Panc1 (cell line): Measurements from ENCODE around the gene SSPN. TPM values are rescaled to one million over a fixed set of nuclear protein-coding genes. Genes with fewer than 3 reads are reported as not detected.
"Not testable (repeated sequence)": the region's sequence is repeated elsewhere in the genome, so short reads cannot be mapped to it uniquely, and the experiment has no call there.

ENCODE experiments used
- ATAC-seq: fragments of 200-7000 bp; cut with Tn5 transposase; 2 replicates; pipeline ENCODE4 v1.9.1; 2020; ENCODE audit warnings: mild to moderate bottlenecking, moderate library complexity
- BruUV-seq: library from RNA; stranded (reverse); fragments of 400-500 nt; replicated peaks from 2 replicates; lab custom pipeline; 2021; lab: Mats Ljungman, UMichigan
- CTCF ChIA-PET: fragments of 300-600 bp; sonication (Branson Sonifier 250); formaldehyde crosslinking; loops from one replicate; lab custom pipeline; 2022; ENCODE audit warnings: antibody characterized with exemption; lab: Charles Lee
- POLR2A ChIA-PET: fragments of 300-600 bp; sonication (Branson Sonifier 250); formaldehyde crosslinking; loops from one replicate; lab custom pipeline; 2022; ENCODE audit warnings: antibody characterized with exemption; lab: Charles Lee
- DNase-seq: peaks from one replicate; pipeline ENCODE4 v3.0.0-alpha.2; 2010; ENCODE audit warnings: low read depth, low spot score
- H3K27ac ChIP-seq: 2 replicates; pipeline ENCODE4 v1.5.1; 2011; ENCODE audit warnings: mild to moderate bottlenecking, low read length, inconsistent platforms
- H3K27me3 ChIP-seq: fragments of 200-500 bp; sonication (Bioruptor generic); 2 replicates; pipeline ENCODE4 v1.6.0; 2014; ENCODE audit warnings: low read length, inconsistent platforms; ENCODE audit not compliant: control insufficient read depth, insufficient read depth
- H3K36me3 ChIP-seq: fragments of 200-500 bp; sonication (Bioruptor generic); 2 replicates; pipeline ENCODE4 v1.5.1; 2014; ENCODE audit warnings: inconsistent platforms, mild to moderate bottlenecking, low read length, moderate library complexity; ENCODE audit not compliant: control insufficient read depth, insufficient read depth
- H3K4me1 ChIP-seq: 2 replicates; pipeline ENCODE4 v1.5.1; 2011; ENCODE audit warnings: inconsistent platforms, mild to moderate bottlenecking, low read length, moderate library complexity; ENCODE audit not compliant: control insufficient read depth, insufficient read depth
- H3K4me3 ChIP-seq, 2 experiments: 2 replicates each; pipeline ENCODE4 v1.5.1; 2011 to 2012; ENCODE audit warnings: low read depth in 2 of 2, low read length in 2 of 2, mild to moderate bottlenecking in 2 of 2, inconsistent platforms in 1 of 2, moderate library complexity in 1 of 2
- H3K9me3 ChIP-seq: fragments of 200-500 bp; sonication (Bioruptor generic); 2 replicates; pipeline ENCODE4 v1.5.1; 2014; ENCODE audit warnings: low read depth, mild to moderate bottlenecking, inconsistent platforms, low read length, moderate library complexity; ENCODE audit not compliant: control insufficient read depth, insufficient read depth
- CTCF ChIP-seq: fragments of 450-650 bp; IDR thresholded peaks from 2 replicates; pipeline ENCODE4 v1.5.1; 2017; ENCODE audit warnings: mild to moderate bottlenecking
- POLR2AphosphoS5 ChIP-seq: IDR thresholded peaks from 2 replicates; pipeline ENCODE4 v1.6.1; 2012; ENCODE audit warnings: mild to moderate bottlenecking, low read depth, low read length, moderate library complexity
- SIN3A ChIP-seq: IDR thresholded peaks from 2 replicates; pipeline ENCODE4 v1.6.1; 2012; ENCODE audit warnings: low read depth, mild to moderate bottlenecking, low read length, moderate library complexity, borderline replicate concordance; ENCODE audit not compliant: insufficient read depth
- TCF7L2 ChIP-seq: IDR thresholded peaks from 2 replicates; pipeline ENCODE4 v1.6.1; 2011; ENCODE audit warnings: mild to moderate bottlenecking, low read depth, low read length, inconsistent platforms
- in situ Hi-C: cut with HindIII; loops from 2 replicates; pipeline ENCODE4 v1.10.0; 2016; ENCODE audit warnings: low sequenced_read_pairs, low pct_unique_long_range_greater_than_20kb
- intact Hi-C: fragments of 100-400 bp; cut with micrococcal nuclease; formaldehyde crosslinking; loops from one replicate; pipeline ENCODE4 v1.10.0; 2022; ENCODE audit not compliant: unreplicated experiment
- total RNA-seq: library from RNA; stranded (reverse); gene quantifications from one replicate; pipeline ENCODE4 v1.2.1, GENCODE V29; 2021; ENCODE audit not compliant: unreplicated experiment
- TF ChIP-seq, protein P1 (sequence below), 2 experiments: IDR thresholded peaks; 2 replicates each; pipeline ENCODE4 v1.6.1; 2011 to 2012; ENCODE audit warnings: low read depth in 2 of 2, control low read depth in 1 of 2, low read length in 1 of 2, mild to moderate bottlenecking in 1 of 2, moderate library complexity in 1 of 2; ENCODE audit not compliant: insufficient read depth in 1 of 2

The SSPN gene
- total RNA-seq, 1 experiment from 2014 or later, result 23.4 TPM

DNA sequence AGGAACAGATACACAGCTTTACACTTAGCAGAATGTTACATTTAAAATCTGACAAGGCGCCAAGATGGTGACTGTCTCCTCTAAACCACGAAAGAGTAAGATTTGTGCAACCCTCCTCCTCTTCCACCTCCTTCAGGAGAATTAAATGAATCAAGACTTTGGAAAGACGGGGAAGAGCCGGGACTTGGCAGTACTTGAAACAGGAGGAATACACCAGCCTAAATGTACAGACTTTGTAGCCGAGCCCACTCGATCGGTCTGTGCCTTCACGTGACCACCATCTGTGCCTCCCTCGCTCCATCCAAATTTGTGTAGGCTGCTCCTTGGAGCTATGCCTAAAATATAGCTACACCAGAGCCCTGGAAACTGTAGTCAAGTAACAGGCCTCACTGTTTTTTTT is 38.3 kb downstream of the SSPN start:
- no peaks in the 10 kb centered on the region for H3K27me3 ChIP-seq
- ATAC-seq (no peak), DNase-seq (no peak)
- intact Hi-C loops (no loop called here), in situ Hi-C loops (no loop called here)
- H3K4me3 ChIP-seq, result no peak overlapping the region
- POLR2A ChIA-PET, result interaction anchor here (0.7 kb wide), 1 partner anchor 117 kb away, joined by 3 read pairs; no protein-coding TSS in a partner anchor
- CTCF ChIA-PET, result interaction anchor here (0.7 kb wide), 1 partner anchor 18 kb away, joined by 4 read pairs; no protein-coding TSS in a partner anchor
- TSS peak; percentile 67 for BruUV-seq
- peak overlapping the region; percentile 14; the same call in 1 of the 2 replicates for H3K27ac ChIP-seq
- no peaks in the 10 kb centered on the region for H3K9me3 ChIP-seq
- no peaks in the 10 kb centered on the region for H3K36me3 ChIP-seq
- TF ChIP-seq POLR2AphosphoS5 (no peak), CTCF (no peak), SIN3A (no peak), TCF7L2 (no peak)
- TF ChIP-seq, protein P1, sequence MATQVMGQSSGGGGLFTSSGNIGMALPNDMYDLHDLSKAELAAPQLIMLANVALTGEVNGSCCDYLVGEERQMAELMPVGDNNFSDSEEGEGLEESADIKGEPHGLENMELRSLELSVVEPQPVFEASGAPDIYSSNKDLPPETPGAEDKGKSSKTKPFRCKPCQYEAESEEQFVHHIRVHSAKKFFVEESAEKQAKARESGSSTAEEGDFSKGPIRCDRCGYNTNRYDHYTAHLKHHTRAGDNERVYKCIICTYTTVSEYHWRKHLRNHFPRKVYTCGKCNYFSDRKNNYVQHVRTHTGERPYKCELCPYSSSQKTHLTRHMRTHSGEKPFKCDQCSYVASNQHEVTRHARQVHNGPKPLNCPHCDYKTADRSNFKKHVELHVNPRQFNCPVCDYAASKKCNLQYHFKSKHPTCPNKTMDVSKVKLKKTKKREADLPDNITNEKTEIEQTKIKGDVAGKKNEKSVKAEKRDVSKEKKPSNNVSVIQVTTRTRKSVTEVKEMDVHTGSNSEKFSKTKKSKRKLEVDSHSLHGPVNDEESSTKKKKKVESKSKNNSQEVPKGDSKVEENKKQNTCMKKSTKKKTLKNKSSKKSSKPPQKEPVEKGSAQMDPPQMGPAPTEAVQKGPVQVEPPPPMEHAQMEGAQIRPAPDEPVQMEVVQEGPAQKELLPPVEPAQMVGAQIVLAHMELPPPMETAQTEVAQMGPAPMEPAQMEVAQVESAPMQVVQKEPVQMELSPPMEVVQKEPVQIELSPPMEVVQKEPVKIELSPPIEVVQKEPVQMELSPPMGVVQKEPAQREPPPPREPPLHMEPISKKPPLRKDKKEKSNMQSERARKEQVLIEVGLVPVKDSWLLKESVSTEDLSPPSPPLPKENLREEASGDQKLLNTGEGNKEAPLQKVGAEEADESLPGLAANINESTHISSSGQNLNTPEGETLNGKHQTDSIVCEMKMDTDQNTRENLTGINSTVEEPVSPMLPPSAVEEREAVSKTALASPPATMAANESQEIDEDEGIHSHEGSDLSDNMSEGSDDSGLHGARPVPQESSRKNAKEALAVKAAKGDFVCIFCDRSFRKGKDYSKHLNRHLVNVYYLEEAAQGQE (IDR thresholded peaks at IDR 0.05; ENCODE audit: insufficient read depth in 1 of 2, low read depth in 2 of 2, low read length in 1 of 2), result no peak
- no peaks in the 10 kb centered on the region for H3K4me1 ChIP-seq

- H3K27ac ChIP-seq, H3K4me3 ChIP-seq, H3K4me1 ChIP-seq, intact Hi-C loops, in situ Hi-C loops, POLR2A ChIA-PET, DNase-seq, H3K27me3 ChIP-seq, H3K36me3 ChIP-seq, ATAC-seq, CTCF ChIA-PET, BruUV-seq, H3K9me3 ChIP-seq: not testable (repeated sequence)
Observed at GRCh38 chr12:26235465-26235864, 40.1 kb downstream of the SSPN start.

DNA sequence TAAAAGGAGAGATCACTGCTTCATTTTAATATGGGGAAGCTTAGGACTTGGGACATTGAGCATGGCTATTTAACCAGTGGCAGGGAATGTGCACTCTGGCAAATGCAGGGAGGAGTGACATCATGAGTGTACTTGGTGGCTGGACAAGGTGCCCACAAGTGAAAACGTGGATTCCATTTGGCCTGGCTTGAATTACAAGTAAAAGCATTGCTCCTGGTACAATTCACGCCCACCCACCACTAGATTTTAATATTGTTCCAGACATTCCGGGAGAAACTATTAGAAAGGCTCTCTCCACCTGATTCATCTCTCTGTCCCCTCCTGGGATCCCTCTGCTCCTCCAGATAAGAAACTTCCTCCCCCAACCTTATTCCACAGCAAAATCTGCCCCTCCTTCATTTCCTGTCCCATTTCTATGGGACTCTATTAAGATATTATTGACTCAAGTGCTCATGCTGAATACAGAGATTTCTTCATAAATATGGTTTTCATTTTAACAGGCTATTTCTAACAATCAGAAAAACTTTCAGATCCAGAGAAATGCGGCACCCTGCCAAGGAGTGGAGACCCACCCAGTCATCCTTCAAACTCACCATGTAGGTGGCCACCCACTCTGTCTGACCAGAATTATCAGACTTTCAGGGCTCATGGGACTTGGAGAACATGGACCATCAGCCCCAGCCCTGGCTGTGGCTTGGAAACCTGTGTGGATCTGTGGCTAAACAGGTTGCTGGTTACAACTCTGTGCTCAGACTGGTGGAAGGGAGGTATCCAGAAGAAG is 43.2 kb downstream of the SSPN start:
- Histone ChIP-seq H3K27me3 (no peaks in the 10 kb centered on the region), H3K9me3 (no peaks in the 10 kb centered on the region), H3K36me3 (no peaks in the 10 kb centered on the region), H3K4me1 (0 out of 2 replicates have a peak, but pooled peaks cover 5% of the 10 kb centered on the region), H3K4me3 (no peak overlapping the region), H3K27ac (peak overlapping the region; percentile 34; the same call in 1 of the 2 replicates)
- DNase-seq, result no peak
- TF ChIP-seq TCF7L2, result no peak
- TF ChIP-seq, protein P1 (IDR thresholded peaks at IDR 0.05; ENCODE audit: insufficient read depth in 1 of 2, low read depth in 2 of 2, low read length in 1 of 2), result no peak
- no peak for TF ChIP-seq POLR2AphosphoS5
- TF ChIP-seq CTCF, result no peak
- no peak for TF ChIP-seq SIN3A
- ChIA-PET CTCF (interaction anchor here (0.6 to 0.9 kb wide), 2 partner anchors 53 to 804 kb away, joined by 4 read pairs; no protein-coding TSS in a partner anchor), POLR2A (no interaction called here)
- in situ Hi-C loops (no loop called here), intact Hi-C loops (no loop called here)
- no TSS peak for BruUV-seq
- ATAC-seq, result no peak
